ENCODE measurements around the gene MMP13.

The MMP13 gene

DNA sequence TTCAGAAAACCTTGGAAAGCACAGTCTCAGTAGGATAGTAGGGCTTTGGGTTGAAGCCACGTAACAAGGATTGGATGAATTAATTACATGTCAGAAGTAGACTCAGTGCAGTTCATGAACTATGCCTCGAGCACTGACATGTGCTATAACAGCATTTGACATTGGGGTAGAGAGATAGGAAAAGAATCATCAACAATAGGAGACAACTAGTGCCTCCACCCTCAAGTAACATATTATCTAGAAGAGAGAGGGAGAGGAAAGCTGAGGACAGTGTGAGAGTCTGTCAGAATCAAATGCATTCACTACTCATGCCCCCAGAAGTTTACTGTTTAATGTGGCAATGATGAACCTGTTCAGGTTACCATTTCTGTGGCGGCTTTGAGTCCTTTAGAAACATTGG, 26.4 kb downstream of the MMP13 start:
- no peak overlapping the region for H3K4me3 ChIP-seq (ENCODE audit: low read depth, low read length)
- no peak for TF ChIP-seq CTCF (IDR thresholded peaks at IDR 0.05; ENCODE audit: borderline replicate concordance, insufficient read depth, low read depth, low read length)

DNA sequence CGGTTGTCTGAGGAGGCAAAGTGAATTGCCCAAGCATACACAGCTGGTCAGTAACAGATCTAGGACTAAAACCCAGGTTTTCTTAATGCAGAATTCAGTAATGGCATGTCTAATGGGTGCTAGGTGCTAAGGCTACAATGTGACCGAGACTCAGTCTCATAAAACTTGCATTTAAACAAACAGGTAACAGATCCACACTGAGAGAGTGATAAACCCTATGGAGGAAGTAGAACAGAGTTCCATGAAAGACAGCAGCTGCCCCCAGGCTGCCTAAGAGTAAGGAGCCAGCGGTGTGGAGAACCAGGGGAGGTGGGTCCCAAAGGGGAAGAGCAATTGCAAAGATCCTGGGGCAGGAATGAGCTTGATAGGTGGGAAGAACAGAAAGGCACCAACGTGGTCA, 27.3 kb downstream of the MMP13 start:
- TF ChIP-seq CTCF (IDR thresholded peaks at IDR 0.05; ENCODE audit: borderline replicate concordance, insufficient read depth, low read depth, low read length), result no peak
- no peak overlapping the region for H3K4me3 ChIP-seq (ENCODE audit: low read depth, low read length)

GRCh38 chr11:102927624-102927990, 27.9 kb downstream of the MMP13 start:
- no peak overlapping the region for H3K4me3 ChIP-seq (ENCODE audit: low read depth, low read length)
- no peak for TF ChIP-seq CTCF (IDR thresholded peaks at IDR 0.05; ENCODE audit: borderline replicate concordance, insufficient read depth, low read depth, low read length)

DNA sequence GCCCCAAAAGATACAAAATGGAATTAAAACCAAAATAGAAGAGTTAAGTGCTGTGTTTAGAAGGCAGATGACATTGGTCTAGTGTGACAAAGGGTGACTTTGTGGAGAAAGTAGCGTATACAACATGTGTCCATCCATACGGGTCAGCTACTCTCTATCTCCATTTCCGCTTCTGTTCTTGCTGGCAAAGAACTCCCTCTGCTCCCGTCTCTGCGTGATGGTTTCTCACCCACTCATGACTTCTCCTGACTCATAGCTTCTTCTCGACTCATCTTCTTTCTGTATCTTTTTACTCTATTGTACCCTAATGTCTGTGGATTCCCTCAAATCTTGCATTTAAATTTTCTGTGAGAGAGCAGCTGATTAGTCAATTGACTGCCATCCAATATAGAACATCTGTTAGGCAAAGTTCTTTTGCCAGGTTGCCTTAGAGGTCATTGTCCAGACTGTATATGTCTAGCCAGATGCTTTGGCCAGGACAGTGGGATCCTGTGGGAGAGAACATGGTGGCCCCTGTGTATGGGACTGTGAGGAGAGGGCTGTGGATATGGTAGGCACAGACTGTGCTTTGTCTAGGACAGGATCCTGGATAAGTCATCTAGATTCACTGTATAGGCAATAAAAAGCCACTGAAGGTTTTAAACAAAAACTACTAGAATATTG, 28.4 kb downstream of the MMP13 start:
- no peak for TF ChIP-seq CTCF (IDR thresholded peaks at IDR 0.05; ENCODE audit: borderline replicate concordance, insufficient read depth, low read depth, low read length)
- no peak overlapping the region for H3K4me3 ChIP-seq (ENCODE audit: low read depth, low read length)

DNA sequence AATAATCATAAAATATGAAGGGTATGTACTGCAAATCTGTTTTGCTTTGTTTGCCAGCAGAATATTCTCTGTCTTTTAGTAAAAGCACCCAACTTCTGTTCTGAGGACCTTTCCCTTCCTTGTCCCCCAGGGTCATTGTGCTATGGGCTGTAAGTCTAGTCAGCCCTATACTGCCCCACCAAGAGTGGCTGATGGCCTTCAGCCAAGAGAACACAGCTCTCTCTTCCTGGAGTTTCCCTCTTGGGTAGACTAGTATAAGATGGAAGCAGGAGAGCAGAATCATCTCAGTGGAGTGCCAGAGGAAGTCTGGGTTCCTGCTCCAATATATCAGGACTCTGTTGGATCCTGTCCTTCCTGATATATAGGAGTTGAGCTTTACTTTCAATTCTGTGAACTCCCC, 29.0 kb downstream of the MMP13 start:
- no peak for TF ChIP-seq CTCF (IDR thresholded peaks at IDR 0.05; ENCODE audit: borderline replicate concordance, insufficient read depth, low read depth, low read length)
- no peak overlapping the region for H3K4me3 ChIP-seq (ENCODE audit: low read depth, low read length)

DNA sequence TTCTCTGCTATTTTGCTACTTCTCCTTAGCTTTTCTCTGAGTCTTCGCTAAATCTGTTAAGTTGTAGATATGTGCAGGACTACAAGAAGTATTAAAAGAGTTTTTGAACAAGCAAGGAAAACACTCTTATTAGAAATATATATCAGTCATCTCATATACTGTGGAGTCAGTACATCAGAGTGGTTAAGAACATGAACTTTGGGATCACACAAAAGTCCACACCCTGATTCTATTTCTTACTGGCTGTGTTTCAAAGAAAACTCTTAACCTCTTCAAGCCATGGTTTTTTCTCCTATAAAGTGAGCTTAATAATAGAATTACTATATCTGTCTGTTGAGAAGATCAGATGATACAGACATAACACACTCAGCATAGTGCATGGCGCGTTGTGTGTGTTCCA, 29.5 kb downstream of the MMP13 start:
- TF ChIP-seq CTCF (IDR thresholded peaks at IDR 0.05; ENCODE audit: borderline replicate concordance, insufficient read depth, low read depth, low read length), result no peak
- H3K4me3 ChIP-seq (ENCODE audit: low read depth, low read length), result no peak overlapping the region

- TF ChIP-seq CTCF (IDR thresholded peaks at IDR 0.05; ENCODE audit: borderline replicate concordance, insufficient read depth, low read depth, low read length), result no peak
- no peak overlapping the region for H3K4me3 ChIP-seq (ENCODE audit: low read depth, low read length)
Measured at GRCh38 chr11:102924851-102925380, 30.6 kb downstream of the MMP13 start.

Data from GM12875 (cell line).